IMR-90 (cell line): ENCODE measurements around the gene ARHGDIA. TPM values are rescaled to one million over a fixed set of nuclear protein-coding genes. Genes with fewer than 3 reads are reported as not detected.
"Not testable (repeated sequence)": the region's sequence is repeated elsewhere in the genome, so short reads cannot be mapped to it uniquely, and the experiment has no call there.

Experiments used
- ATAC-seq: fragments of 200-7000 bp; cut with Tn5 transposase; 2 replicates; pipeline ENCODE4 v1.9.1; 2020; ENCODE audit warnings: low read depth, mild to moderate bottlenecking, moderate library complexity
- BruUV-seq: library from RNA; stranded (reverse); fragments of 400-500 nt; replicated peaks from 2 replicates; lab custom pipeline; 2021; lab: Mats Ljungman, UMichigan
- CTCF ChIA-PET: fragments of 300-600 bp; formaldehyde crosslinking; extraction: SDS; loops from one replicate; lab custom pipeline; 2021; ENCODE audit warnings: antibody characterized with exemption; lab: Yijun Ruan, JAX
- POLR2A ChIA-PET: fragments of 300-600 bp; sonication (Branson Sonifier 250); formaldehyde crosslinking; loops from one replicate; lab custom pipeline; 2022; ENCODE audit warnings: antibody characterized with exemption; ENCODE audit not compliant: unreplicated experiment; lab: Charles Lee
- DNase-seq: peaks from one replicate; pipeline ENCODE4 v3.0.0; 2013
- H2AFZ ChIP-seq: replicated peaks from 2 replicates; pipeline ENCODE3; 2013; ENCODE audit warnings: low read length, mild to moderate bottlenecking; ENCODE audit not compliant: poor library complexity
- H2AK5ac ChIP-seq: 2 replicates; pipeline ENCODE4 v1.6.1; 2013; ENCODE audit warnings: low read depth, low read length, inconsistent platforms
- H2AK9ac ChIP-seq: replicated peaks from 2 replicates; pipeline ENCODE3; 2013; ENCODE audit warnings: mild to moderate bottlenecking, low read depth, low read length, moderate library complexity; ENCODE audit not compliant: poor library complexity
- H2BK120ac ChIP-seq: 2 replicates; pipeline ENCODE4 v1.6.1; 2013; ENCODE audit warnings: low read depth, low read length, inconsistent platforms
- H2BK15ac ChIP-seq: 3 replicates; pipeline ENCODE4 v1.6.1; 2013; ENCODE audit warnings: low read depth, low read length, inconsistent platforms
- H2BK20ac ChIP-seq: 2 replicates; pipeline ENCODE4 v1.6.1; 2013; ENCODE audit warnings: low read depth, mild to moderate bottlenecking, inconsistent platforms, low read length, moderate library complexity
- H2BK5ac ChIP-seq: 2 replicates; pipeline ENCODE4 v1.6.1; 2013; ENCODE audit warnings: mild to moderate bottlenecking, low read depth, low read length, inconsistent platforms; ENCODE audit not compliant: poor library complexity, severe bottlenecking
- H3K14ac ChIP-seq: replicated peaks from 2 replicates; pipeline ENCODE4 v1.6.1; 2013; ENCODE audit warnings: low read depth, low read length, inconsistent platforms
- H3K18ac ChIP-seq: 2 replicates; pipeline ENCODE4 v1.6.1; 2013; ENCODE audit warnings: low read depth, low read length, control low read depth
- H3K23ac ChIP-seq: 2 replicates; pipeline ENCODE4 v1.6.1; 2013; ENCODE audit warnings: low read depth, low read length, inconsistent platforms
- H3K27ac ChIP-seq: 2 replicates; pipeline ENCODE4 v1.5.1; 2013; ENCODE audit warnings: mild to moderate bottlenecking, control low read depth, low read length; ENCODE audit not compliant: insufficient read depth
- H3K27me3 ChIP-seq: 2 replicates; pipeline ENCODE4 v1.6.1; 2013; ENCODE audit warnings: low read length; ENCODE audit not compliant: control insufficient read depth, insufficient read depth
- H3K36me3 ChIP-seq: 2 replicates; pipeline ENCODE4 v1.6.1; 2013; ENCODE audit warnings: low read length, mixed read lengths; ENCODE audit not compliant: control insufficient read depth, insufficient read depth
- H3K4ac ChIP-seq: 2 replicates; pipeline ENCODE4 v1.6.1; 2013; ENCODE audit warnings: low read depth, low read length, inconsistent platforms
- H3K4me1 ChIP-seq: 2 replicates; pipeline ENCODE4 v1.6.1; 2013; ENCODE audit warnings: low read length, mixed read lengths; ENCODE audit not compliant: control insufficient read depth, insufficient read depth
- H3K4me2 ChIP-seq: 2 replicates; pipeline ENCODE4 v1.6.1; 2013; ENCODE audit warnings: low read depth, mild to moderate bottlenecking, control low read depth, low read length, moderate library complexity
- H3K4me3 ChIP-seq: 2 replicates; pipeline ENCODE4 v1.5.1; 2013; ENCODE audit warnings: low read depth, mild to moderate bottlenecking, control low read depth, low read length, moderate library complexity; ENCODE audit not compliant: insufficient read depth
- H3K56ac ChIP-seq: 2 replicates; pipeline ENCODE4 v1.6.1; 2013; ENCODE audit warnings: low read length, inconsistent platforms; ENCODE audit not compliant: insufficient read depth; ENCODE audit errors: extremely low read depth
- H3K79me1 ChIP-seq, 2 experiments: 2 replicates each; pipeline ENCODE4 v1.6.1; 2013; ENCODE audit warnings: low read length in 2 of 2, inconsistent platforms in 1 of 2, low read depth in 1 of 2
- H3K9ac ChIP-seq: 2 replicates; pipeline ENCODE4 v1.6.1; 2013; ENCODE audit warnings: low read depth, low read length, control low read depth
- H3K9me1 ChIP-seq: 2 replicates; pipeline ENCODE4 v1.6.1; 2013; ENCODE audit warnings: low read length, inconsistent platforms; ENCODE audit not compliant: insufficient read depth
- H3K9me3 ChIP-seq: 2 replicates; pipeline ENCODE4 v1.6.1; 2013; ENCODE audit warnings: low read length; ENCODE audit not compliant: control insufficient read depth, insufficient read depth
- H4K20me1 ChIP-seq: 2 replicates; pipeline ENCODE4 v1.6.1; 2013; ENCODE audit warnings: low read length, inconsistent platforms; ENCODE audit not compliant: insufficient read depth
- H4K5ac ChIP-seq: 2 replicates; pipeline ENCODE4 v1.6.1; 2013; ENCODE audit warnings: mild to moderate bottlenecking, low read depth, low read length, control low read depth
- H4K8ac ChIP-seq, 2 experiments: 2 replicates each; pipeline ENCODE4 v1.6.1; 2013; ENCODE audit warnings: low read depth in 2 of 2, low read length in 2 of 2, control low read depth in 1 of 2, inconsistent platforms in 1 of 2
- H4K91ac ChIP-seq: 2 replicates; pipeline ENCODE4 v1.6.1; 2013; ENCODE audit warnings: low read depth, low read length, inconsistent platforms; ENCODE audit not compliant: insufficient read depth
- WGBS, 2 experiments: methylation state at CpG; one replicate each; pipeline versions ENCODE4 v1.1.5 to v1.1.7; 2013; ENCODE audit warnings: missing lambda C conversion rate in 2 of 2; ENCODE audit not compliant: insufficient read length in 1 of 2; ENCODE audit errors: extremely low coverage in 2 of 2; 5-methylcytosine and 5-hydroxymethylcytosine counted together
- dilution Hi-C: fragments of 300-500 bp; cut with HindIII; formaldehyde crosslinking; loops from one replicate; pipeline ENCODE4 v1.14.3; 2018; ENCODE audit warnings: low sequenced_read_pairs; ENCODE audit not compliant: unreplicated experiment
- in situ Hi-C: fragments of 300-500 bp; cut with MboI; formaldehyde crosslinking; loops from 3 replicates; pipeline ENCODE4 v1.14.3; 2019; ENCODE audit warnings: low sequenced_read_pairs, inconsistent platforms, mixed read lengths
- intact Hi-C: fragments of 100-400 bp; cut with micrococcal nuclease; formaldehyde crosslinking; loops from 2 replicates; pipeline ENCODE4 v1.10.0; 2022
- polyA plus RNA-seq, 3 experiments: library from polyadenylated mRNA; depleted of rRNA; stranded (reverse); fragments of >200 nt; gene quantifications; 2 replicates each; pipeline ENCODE4 v1.2.3, GENCODE V29; 2012; ENCODE audit warnings: low replicate concordance in 1 of 3
- total RNA-seq: library from RNA; depleted of rRNA; stranded (reverse); fragments of >200 nt; gene quantifications from 2 replicates; pipeline ENCODE4 v1.2.3, GENCODE V29; 2012

ARHGDIA gene
- total and polyA plus RNA-seq, 2 of the 4 experiments (the other 2 are of a cell fraction), result 62.7 to 362 TPM

DNA sequence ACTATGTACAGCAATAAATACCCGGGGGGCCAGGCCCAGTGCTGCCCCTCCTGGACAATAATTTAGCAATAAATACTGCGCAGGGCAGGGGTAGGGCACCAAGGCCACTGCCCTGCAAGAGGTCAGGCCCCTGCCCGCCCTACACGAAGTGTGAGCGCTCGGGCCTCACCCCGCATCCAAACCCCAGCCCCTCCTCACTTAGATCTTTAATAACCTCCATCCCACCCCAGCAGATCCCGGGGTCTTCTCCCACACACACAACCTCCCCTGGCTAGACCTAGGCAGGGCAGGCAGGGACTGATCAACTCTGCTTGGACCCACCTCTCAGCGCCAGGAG is 47.2 kb upstream of the ARHGDIA start:
- H2BK20ac ChIP-seq, H3K9me3 ChIP-seq, H3K27ac ChIP-seq, H2AK9ac ChIP-seq, H3K14ac ChIP-seq, H3K4me3 ChIP-seq, H3K56ac ChIP-seq, H3K27me3 ChIP-seq, H2BK15ac ChIP-seq, CTCF ChIA-PET, H2BK5ac ChIP-seq, dilution Hi-C loops, H4K5ac ChIP-seq, in situ Hi-C loops, H3K23ac ChIP-seq, H2AFZ ChIP-seq, intact Hi-C loops, H3K9ac ChIP-seq, H4K8ac ChIP-seq, H2AK5ac ChIP-seq, H2BK120ac ChIP-seq, BruUV-seq, H4K91ac ChIP-seq, H3K18ac ChIP-seq, POLR2A ChIA-PET, DNase-seq, H3K4ac ChIP-seq: not testable (repeated sequence)
- Histone ChIP-seq H3K4me2 (peak overlapping the region; percentile 77), H3K36me3 (peaks cover 60% of the 10 kb centered on the region), H3K9me1 (peaks cover 21% of the 10 kb centered on the region), H3K79me1 (peaks cover 18 to 82% of the 10 kb centered on the region in 2 experiments), H4K20me1 (peaks cover 74% of the 10 kb centered on the region), H3K4me1 (peaks cover 20% of the 10 kb centered on the region)
- WGBS, 2 experiments, result 0% methylated on average over 4 of the region's 9 CpGs; no CpG with 5 or more reads in 1 of the 2 experiments
- ATAC-seq, result peak; percentile 5
